ENCODE results near the gene SPNS2.

SPNS2 gene, protein sequence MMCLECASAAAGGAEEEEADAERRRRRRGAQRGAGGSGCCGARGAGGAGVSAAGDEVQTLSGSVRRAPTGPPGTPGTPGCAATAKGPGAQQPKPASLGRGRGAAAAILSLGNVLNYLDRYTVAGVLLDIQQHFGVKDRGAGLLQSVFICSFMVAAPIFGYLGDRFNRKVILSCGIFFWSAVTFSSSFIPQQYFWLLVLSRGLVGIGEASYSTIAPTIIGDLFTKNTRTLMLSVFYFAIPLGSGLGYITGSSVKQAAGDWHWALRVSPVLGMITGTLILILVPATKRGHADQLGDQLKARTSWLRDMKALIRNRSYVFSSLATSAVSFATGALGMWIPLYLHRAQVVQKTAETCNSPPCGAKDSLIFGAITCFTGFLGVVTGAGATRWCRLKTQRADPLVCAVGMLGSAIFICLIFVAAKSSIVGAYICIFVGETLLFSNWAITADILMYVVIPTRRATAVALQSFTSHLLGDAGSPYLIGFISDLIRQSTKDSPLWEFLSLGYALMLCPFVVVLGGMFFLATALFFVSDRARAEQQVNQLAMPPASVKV

DNA sequence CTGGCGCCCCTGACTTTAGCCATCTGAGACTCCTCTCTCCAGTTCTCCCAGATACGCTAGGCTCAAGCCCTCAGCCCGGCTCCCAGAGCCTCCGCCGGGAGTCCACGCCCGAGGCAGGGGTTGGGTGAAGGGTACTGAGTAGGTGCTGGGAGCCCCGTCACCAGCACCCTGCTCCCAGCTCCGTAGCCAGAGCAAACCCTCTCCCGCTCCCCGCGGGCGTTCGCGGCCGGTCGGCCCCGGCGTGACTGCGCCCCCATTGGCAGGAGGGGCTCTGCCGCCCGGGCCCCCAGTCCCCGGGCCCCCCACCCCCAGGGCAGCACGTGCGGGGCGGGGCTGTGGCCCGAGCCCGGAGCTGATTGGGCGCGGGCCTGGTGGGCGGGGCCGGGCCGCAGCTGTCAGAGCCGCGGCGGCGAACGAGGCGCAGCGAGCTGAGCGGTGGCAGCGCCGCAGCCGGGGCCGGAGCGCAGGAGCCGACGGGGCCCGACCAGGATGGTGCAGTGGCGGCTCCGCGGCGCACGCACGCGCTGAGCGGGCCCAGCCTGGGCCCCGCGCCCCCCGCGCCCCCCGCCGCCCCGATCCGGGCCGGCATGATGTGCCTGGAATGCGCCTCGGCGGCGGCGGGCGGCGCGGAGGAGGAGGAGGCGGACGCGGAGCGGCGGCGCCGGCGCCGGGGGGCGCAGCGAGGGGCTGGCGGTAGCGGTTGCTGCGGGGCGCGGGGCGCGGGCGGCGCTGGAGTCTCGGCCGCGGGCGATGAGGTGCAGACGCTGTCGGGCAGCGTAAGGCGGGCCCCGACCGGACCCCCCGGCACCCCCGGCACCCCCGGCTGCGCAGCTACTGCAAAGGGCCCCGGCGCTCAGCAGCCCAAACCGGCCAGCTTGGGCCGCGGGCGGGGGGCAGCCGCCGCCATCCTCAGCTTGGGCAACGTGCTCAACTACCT is at the start of gene SPNS2:
SPNS2 (plus strand) TSS at position 421 of the 937 bp plus-strand sequence; CDS start at position 588, 167 bp downstream.
- H3K4me3 ChIP-seq (ENCODE audit: low read depth, low read length): peak within 1 kb of the TSS; percentile 56
- H3K27ac ChIP-seq (ENCODE audit: low read depth, low read length): no peak within 1 kb of the TSS
- peaks cover 17% of the 10 kb centered on the region; the same call in 1 of the 2 replicates for H3K4me1 ChIP-seq (ENCODE audit: control insufficient read depth, insufficient read depth, low read length)
- H3K9ac ChIP-seq (ENCODE audit: low read length): no peak within 1 kb of the TSS
- H3K36me3 ChIP-seq (ENCODE audit: control insufficient read depth, insufficient read depth, low read length): no peaks in the 10 kb centered on the region
- no peaks in the 10 kb centered on the region for H3K9me3 ChIP-seq (ENCODE audit: control insufficient read depth, insufficient read depth, low read depth, low read length)
- H3K27me3 ChIP-seq (ENCODE audit: control insufficient read depth, insufficient read depth, low read length): peaks cover 67% of the 10 kb centered on the region

DNA sequence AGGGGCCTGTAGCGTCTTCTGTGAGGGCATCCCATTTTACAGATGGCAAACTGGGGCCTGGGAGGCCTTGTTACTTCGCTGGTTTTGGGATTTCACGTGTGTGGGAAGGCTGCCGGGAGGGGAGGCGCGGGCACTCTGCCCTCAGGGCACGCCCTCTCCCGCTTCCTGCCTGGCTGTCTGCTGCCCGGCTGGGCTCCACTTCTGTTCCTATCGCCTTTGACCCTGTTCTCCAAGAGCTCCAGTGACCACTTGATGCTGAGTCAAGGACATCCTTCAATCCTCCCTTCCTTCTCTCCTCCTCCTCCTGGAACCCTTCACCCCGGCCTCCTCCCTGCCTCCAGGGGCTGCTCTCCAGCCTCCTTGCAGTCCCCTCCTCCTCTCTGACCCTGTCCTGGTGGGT is 48.9 kb upstream of the SPNS2 start:
- Histone ChIP-seq H3K9ac (ENCODE audit: low read length) (no peak overlapping the region), H3K36me3 (ENCODE audit: control insufficient read depth, insufficient read depth, low read length) (no peaks in the 10 kb centered on the region), H3K9me3 (ENCODE audit: control insufficient read depth, insufficient read depth, low read depth, low read length) (no peaks in the 10 kb centered on the region), H3K27me3 (ENCODE audit: control insufficient read depth, insufficient read depth, low read length) (no peaks in the 10 kb centered on the region; the same call in none of the 2 replicates), H3K27ac (ENCODE audit: low read depth, low read length) (no peak overlapping the region), H3K4me3 (ENCODE audit: low read depth, low read length) (no peak overlapping the region), H3K4me1 (ENCODE audit: control insufficient read depth, insufficient read depth, low read length) (no peaks in the 10 kb centered on the region; the same call in 1 of the 2 replicates)

DNA sequence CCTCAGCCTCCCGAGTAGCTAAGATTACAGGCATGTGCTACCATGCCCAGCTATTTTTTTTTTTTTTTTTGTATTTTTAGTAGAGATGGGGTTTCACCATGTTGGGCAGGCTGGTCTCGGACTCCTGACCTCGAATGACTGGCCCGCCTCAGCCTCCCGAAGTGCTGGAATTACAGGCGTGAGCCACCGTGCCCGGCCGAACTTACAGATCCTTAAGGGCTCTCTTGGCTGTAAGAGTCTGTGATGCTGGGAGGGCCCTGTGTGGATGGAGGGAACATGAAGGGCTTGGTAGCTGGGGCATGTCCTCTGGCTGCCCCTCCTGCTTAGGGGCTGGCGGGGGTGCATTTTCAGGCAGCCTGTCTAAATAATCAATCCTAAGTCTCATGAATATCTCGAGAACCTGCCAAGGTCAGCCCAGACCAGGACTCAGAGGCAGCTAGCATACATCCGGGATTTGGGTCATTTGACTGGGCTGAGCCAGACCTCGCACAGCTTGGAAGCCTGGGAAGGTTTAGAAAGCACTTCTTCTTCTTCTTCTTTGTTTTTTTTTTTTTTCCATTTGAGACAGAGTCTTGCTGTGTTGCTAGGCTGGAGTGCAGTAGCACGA is 47.9 kb upstream of the SPNS2 start:
- no peaks in the 10 kb centered on the region for H3K36me3 ChIP-seq (ENCODE audit: control insufficient read depth, insufficient read depth, low read length)
- no peaks in the 10 kb centered on the region for H3K9me3 ChIP-seq (ENCODE audit: control insufficient read depth, insufficient read depth, low read depth, low read length)
- H3K4me1 ChIP-seq (ENCODE audit: control insufficient read depth, insufficient read depth, low read length): no peaks in the 10 kb centered on the region; the same call in 1 of the 2 replicates
- H3K27me3 ChIP-seq (ENCODE audit: control insufficient read depth, insufficient read depth, low read length): no peaks in the 10 kb centered on the region; the same call in none of the 2 replicates
- H3K4me3 ChIP-seq (ENCODE audit: low read depth, low read length): no peak overlapping the region
- no peak overlapping the region for H3K27ac ChIP-seq (ENCODE audit: low read depth, low read length)
- no peak overlapping the region for H3K9ac ChIP-seq (ENCODE audit: low read length)

DNA sequence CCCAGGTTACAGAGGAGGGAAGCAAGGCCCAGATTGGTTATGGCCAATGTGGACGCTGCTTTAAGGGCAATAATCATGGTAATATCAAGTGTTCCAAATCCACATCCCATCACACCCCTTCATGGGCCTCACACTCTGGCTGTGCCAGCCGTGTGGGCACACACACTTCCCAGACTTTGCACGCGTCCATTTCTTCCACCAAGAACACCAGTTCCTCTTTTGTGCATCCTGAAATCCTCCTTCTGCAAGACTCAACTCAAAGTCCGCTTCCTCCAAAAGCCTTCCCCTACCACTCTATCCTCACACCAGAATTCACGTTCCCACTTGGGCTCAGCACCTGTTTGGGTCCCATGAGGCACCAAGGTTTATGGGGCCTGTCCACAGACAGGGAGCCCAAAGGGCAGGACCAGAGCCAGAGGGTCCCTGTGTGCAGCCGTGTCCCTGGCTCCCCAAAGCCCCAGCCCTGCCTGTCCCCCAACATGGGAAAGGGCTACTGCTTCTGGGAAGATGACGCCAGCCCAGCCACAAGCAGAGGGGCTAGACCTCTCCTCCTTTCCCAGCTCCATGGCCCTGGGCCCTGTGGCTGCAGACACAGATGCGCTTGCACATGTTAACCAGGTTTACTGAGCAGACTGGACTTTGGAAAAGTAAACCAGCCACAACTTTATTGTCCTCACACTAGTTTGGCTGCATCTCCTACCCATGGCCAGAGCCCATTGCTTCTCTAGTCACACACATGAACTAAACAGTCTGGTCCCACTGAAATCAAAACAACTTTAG is 44.7 kb upstream of the SPNS2 start:
- H3K9me3 ChIP-seq (ENCODE audit: control insufficient read depth, insufficient read depth, low read depth, low read length): no peaks in the 10 kb centered on the region
- H3K4me3 ChIP-seq (ENCODE audit: low read depth, low read length): no peak overlapping the region
- no peaks in the 10 kb centered on the region; the same call in 1 of the 2 replicates for H3K4me1 ChIP-seq (ENCODE audit: control insufficient read depth, insufficient read depth, low read length)
- H3K9ac ChIP-seq (ENCODE audit: low read length): no peak overlapping the region
- no peaks in the 10 kb centered on the region for H3K36me3 ChIP-seq (ENCODE audit: control insufficient read depth, insufficient read depth, low read length)
- H3K27me3 ChIP-seq (ENCODE audit: control insufficient read depth, insufficient read depth, low read length): peaks cover 4% of the 10 kb centered on the region
- no peak overlapping the region for H3K27ac ChIP-seq (ENCODE audit: low read depth, low read length)

DNA sequence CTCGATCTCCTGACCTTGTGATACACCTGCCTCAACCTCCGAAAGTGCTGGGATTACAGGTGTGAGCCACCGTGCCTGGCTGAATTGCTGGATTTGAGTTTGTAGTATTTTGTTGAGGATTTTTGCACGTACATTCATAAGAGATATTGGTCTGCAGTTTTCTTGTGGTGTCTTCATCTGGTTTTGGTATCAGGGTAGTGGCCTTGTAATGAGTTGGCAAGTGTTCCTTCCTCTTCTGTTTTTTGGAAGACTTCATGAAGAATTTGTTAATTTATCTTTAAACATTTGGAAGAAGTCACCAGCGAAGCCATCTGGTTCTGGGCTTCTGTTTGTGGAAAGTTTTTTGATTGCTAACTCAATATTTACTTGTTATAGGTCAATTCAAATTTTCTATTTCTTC is 38.0 kb upstream of the SPNS2 start:
- no peak overlapping the region for H3K27ac ChIP-seq (ENCODE audit: low read depth, low read length)
- no peak overlapping the region for H3K9ac ChIP-seq (ENCODE audit: low read length)
- H3K36me3 ChIP-seq (ENCODE audit: control insufficient read depth, insufficient read depth, low read length): no peaks in the 10 kb centered on the region
- no peak overlapping the region for H3K4me3 ChIP-seq (ENCODE audit: low read depth, low read length)
- no peaks in the 10 kb centered on the region for H3K9me3 ChIP-seq (ENCODE audit: control insufficient read depth, insufficient read depth, low read depth, low read length)
- peaks cover 4% of the 10 kb centered on the region; the same call in 1 of the 2 replicates for H3K27me3 ChIP-seq (ENCODE audit: control insufficient read depth, insufficient read depth, low read length)
- no peaks in the 10 kb centered on the region for H3K4me1 ChIP-seq (ENCODE audit: control insufficient read depth, insufficient read depth, low read length)

DNA sequence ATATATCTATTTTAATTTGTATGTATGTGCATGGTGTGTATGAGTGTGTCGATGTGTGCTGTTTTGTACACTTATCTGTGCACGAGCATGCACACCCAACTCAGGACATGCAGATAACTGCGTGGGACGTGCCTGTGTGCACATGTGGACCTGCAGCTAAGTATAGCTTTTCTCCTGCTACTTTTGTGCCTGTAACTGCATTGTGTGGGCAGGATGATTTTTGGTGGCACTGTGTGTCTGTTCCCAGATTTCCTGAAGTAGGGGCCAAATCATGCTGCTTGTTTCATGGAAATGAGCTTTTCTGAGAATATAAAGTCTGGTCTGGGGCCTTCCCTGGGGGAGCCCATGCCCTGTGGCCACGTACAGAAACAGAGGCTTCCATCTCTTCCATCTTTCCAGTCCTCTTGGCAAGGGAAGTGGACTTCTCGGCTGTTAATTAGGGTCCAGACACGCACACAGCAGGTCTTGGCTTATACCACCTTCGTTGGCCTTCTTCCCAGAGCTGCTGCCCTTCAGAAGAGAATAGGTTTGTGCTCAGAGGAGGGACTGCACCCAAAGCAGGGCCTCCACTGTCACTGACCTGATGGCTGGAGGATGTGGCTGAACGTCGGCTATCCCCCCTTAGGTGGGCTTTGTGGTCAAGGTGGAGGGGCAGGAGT is 34.7 kb upstream of the SPNS2 start:
- Histone ChIP-seq H3K36me3 (ENCODE audit: control insufficient read depth, insufficient read depth, low read length) (no peaks in the 10 kb centered on the region), H3K4me3 (ENCODE audit: low read depth, low read length) (no peak overlapping the region), H3K27me3 (ENCODE audit: control insufficient read depth, insufficient read depth, low read length) (no peaks in the 10 kb centered on the region), H3K9ac (ENCODE audit: low read length) (no peak overlapping the region), H3K27ac (ENCODE audit: low read depth, low read length) (no peak overlapping the region), H3K4me1 (ENCODE audit: control insufficient read depth, insufficient read depth, low read length) (no peaks in the 10 kb centered on the region), H3K9me3 (ENCODE audit: control insufficient read depth, insufficient read depth, low read depth, low read length) (no peaks in the 10 kb centered on the region)

DNA sequence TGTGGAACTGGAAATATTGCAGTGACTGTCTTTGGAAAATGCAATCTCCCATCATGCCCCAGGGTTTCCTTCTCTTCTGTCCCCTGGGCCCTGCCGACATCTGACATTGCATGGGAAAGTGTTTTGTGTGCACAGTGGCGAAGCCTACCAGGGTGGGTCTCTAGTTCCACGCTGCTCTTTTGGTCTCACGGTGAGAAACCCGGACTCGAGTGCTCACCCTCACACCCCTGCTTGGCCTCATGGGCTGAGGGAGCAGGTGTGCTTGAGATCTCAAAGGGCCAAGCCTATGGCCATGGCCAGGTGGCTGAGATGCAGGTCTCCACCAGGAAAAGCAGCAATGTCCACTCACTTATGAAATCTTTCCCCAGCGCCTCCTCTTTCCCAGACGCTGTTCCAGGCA is 32.9 kb upstream of the SPNS2 start:
- Histone ChIP-seq H3K4me3 (ENCODE audit: low read depth, low read length) (no peak overlapping the region), H3K4me1 (ENCODE audit: control insufficient read depth, insufficient read depth, low read length) (no peaks in the 10 kb centered on the region), H3K27ac (ENCODE audit: low read depth, low read length) (no peak overlapping the region), H3K36me3 (ENCODE audit: control insufficient read depth, insufficient read depth, low read length) (no peaks in the 10 kb centered on the region), H3K9me3 (ENCODE audit: control insufficient read depth, insufficient read depth, low read depth, low read length) (no peaks in the 10 kb centered on the region), H3K9ac (ENCODE audit: low read length) (no peak overlapping the region), H3K27me3 (ENCODE audit: control insufficient read depth, insufficient read depth, low read length) (no peaks in the 10 kb centered on the region)

DNA sequence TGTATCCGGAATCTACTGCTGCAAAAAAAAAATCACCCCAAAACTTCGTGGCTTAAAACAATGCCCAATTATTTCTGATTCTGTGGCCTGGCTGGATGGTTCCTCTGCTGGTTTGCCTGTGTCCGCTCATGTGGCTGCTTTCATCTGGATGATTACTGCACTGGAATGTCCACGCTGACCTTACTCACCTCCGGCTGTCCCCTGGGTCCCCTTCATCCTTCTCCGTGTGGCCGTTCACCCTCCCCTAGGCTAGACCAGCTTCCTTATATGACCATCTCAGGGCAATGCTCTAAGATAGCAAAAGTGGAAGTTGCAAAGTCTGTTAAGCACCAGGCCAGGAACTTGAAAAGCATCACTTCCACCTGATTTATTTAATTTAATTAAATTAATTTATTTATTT is 31.4 kb upstream of the SPNS2 start:
- Histone ChIP-seq H3K4me3 (ENCODE audit: low read depth, low read length) (no peak overlapping the region), H3K4me1 (ENCODE audit: control insufficient read depth, insufficient read depth, low read length) (no peaks in the 10 kb centered on the region), H3K9me3 (ENCODE audit: control insufficient read depth, insufficient read depth, low read depth, low read length) (no peaks in the 10 kb centered on the region), H3K36me3 (ENCODE audit: control insufficient read depth, insufficient read depth, low read length) (no peaks in the 10 kb centered on the region), H3K27ac (ENCODE audit: low read depth, low read length) (no peak overlapping the region), H3K9ac (ENCODE audit: low read length) (no peak overlapping the region), H3K27me3 (ENCODE audit: control insufficient read depth, insufficient read depth, low read length) (no peaks in the 10 kb centered on the region)

DNA sequence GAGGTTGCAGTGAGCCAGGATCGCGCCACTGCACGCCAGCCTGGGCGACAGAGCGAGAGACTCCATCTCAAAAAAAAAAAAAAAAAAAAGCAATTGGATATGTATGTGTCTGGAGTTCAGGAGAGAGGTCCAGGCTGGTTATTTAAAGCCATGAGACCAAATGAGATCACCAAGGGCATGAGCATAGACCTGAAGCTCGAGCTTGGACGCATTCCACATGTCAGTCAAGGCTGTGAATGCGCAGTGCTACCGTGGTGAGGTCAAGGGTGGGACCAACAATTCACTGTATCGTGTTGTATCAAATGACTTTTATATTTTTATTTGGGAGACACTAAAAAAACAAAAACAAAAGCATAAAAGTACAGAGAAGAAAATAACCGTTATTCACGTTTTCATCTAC is 29.1 kb upstream of the SPNS2 start:
- no peak overlapping the region for H3K4me3 ChIP-seq (ENCODE audit: low read depth, low read length)
- H3K27ac ChIP-seq (ENCODE audit: low read depth, low read length): no peak overlapping the region
- no peaks in the 10 kb centered on the region for H3K27me3 ChIP-seq (ENCODE audit: control insufficient read depth, insufficient read depth, low read length)
- no peak overlapping the region for H3K9ac ChIP-seq (ENCODE audit: low read length)
- H3K4me1 ChIP-seq (ENCODE audit: control insufficient read depth, insufficient read depth, low read length): no peaks in the 10 kb centered on the region
- no peaks in the 10 kb centered on the region for H3K9me3 ChIP-seq (ENCODE audit: control insufficient read depth, insufficient read depth, low read depth, low read length)
- H3K36me3 ChIP-seq (ENCODE audit: control insufficient read depth, insufficient read depth, low read length): no peaks in the 10 kb centered on the region

DNA sequence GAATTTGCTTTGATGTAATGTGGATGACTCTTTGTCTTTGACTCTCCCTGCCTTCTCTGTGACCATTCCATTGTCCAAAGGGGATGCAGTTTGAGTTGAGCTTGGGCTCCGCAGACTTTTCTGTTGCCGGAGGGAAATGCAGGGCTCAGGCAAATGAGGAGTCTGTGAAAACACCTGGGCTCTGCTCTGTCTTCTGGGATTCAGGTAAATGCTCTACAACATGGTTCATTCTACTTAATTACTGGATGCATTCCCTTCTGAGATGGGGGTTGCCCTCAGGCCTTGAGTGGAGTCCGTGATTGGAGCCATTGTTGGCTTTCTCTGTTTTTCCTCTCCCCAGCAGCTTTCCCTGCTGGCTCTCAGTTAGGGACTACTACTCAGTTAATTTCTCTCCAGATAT is 26.4 kb upstream of the SPNS2 start:
- no peaks in the 10 kb centered on the region for H3K4me1 ChIP-seq (ENCODE audit: control insufficient read depth, insufficient read depth, low read length)
- no peaks in the 10 kb centered on the region for H3K36me3 ChIP-seq (ENCODE audit: control insufficient read depth, insufficient read depth, low read length)
- H3K9me3 ChIP-seq (ENCODE audit: control insufficient read depth, insufficient read depth, low read depth, low read length): no peaks in the 10 kb centered on the region
- H3K9ac ChIP-seq (ENCODE audit: low read length): no peak overlapping the region
- no peak overlapping the region for H3K4me3 ChIP-seq (ENCODE audit: low read depth, low read length)
- no peak overlapping the region for H3K27ac ChIP-seq (ENCODE audit: low read depth, low read length)
- H3K27me3 ChIP-seq (ENCODE audit: control insufficient read depth, insufficient read depth, low read length): no peaks in the 10 kb centered on the region
